Neural cell (in vitro differentiated cells): ENCODE results near the gene SLC22A23. TPM values are rescaled to one million over a fixed set of nuclear protein-coding genes. Genes with fewer than 3 reads are reported as not detected.

Source experiments
- H2AFZ ChIP-seq: fragments of 200-600, 300-800 bp; sonication (generic), shearing (Covaris generic); 2 replicates; pipeline ENCODE4 v1.6.0; 2014; ENCODE audit warnings: low read depth, mild to moderate bottlenecking, antibody characterized with exemption, low read length, moderate library complexity
- H3F3A ChIP-seq: fragments of 200-600 bp; shearing (Covaris generic); 2 replicates; pipeline ENCODE4 v1.6.1; 2016; ENCODE audit warnings: mild to moderate bottlenecking, moderate library complexity, mixed read lengths, antibody characterized with exemption, low read length; ENCODE audit not compliant: insufficient read depth, poor library complexity, severe bottlenecking
- H3K27ac ChIP-seq: fragments of 200-600, 300-800 bp; sonication (generic), shearing (Covaris generic); 2 replicates; pipeline ENCODE4 v1.5.1; 2014; ENCODE audit warnings: mild to moderate bottlenecking, low read length, moderate library complexity
- H3K27me3 ChIP-seq: fragments of 300-800, 200-600 bp; sonication (generic), shearing (Covaris generic); 2 replicates; pipeline ENCODE4 v1.6.0; 2014; ENCODE audit warnings: mild to moderate bottlenecking, low read depth, low read length, moderate library complexity; ENCODE audit not compliant: insufficient read depth
- H3K36me3 ChIP-seq: fragments of 300-800, 200-600 bp; sonication (generic), shearing (Covaris generic); 2 replicates; pipeline ENCODE4 v1.5.1; 2014; ENCODE audit warnings: mild to moderate bottlenecking, antibody characterized with exemption, low read length, moderate library complexity; ENCODE audit not compliant: insufficient read depth
- H3K4me2 ChIP-seq: fragments of 300-800, 200-600 bp; sonication (generic), shearing (Covaris generic); 2 replicates; pipeline ENCODE4 v1.6.0; 2014; ENCODE audit warnings: mild to moderate bottlenecking, low read length
- H3K4me3 ChIP-seq: fragments of 300-800, 200-600 bp; sonication (generic), shearing (Covaris generic); 2 replicates; pipeline ENCODE4 v1.5.1; 2014; ENCODE audit warnings: mild to moderate bottlenecking, low read length, moderate library complexity
- H3K79me2 ChIP-seq: fragments of 200-600 bp; shearing (Covaris generic); replicated peaks from 2 replicates; pipeline ENCODE4 v1.6.0; 2014; ENCODE audit warnings: mild to moderate bottlenecking, low read length, moderate library complexity; ENCODE audit not compliant: insufficient read depth
- H3K9ac ChIP-seq: fragments of 300-800, 200-600 bp; sonication (generic), shearing (Covaris generic); 2 replicates; pipeline ENCODE4 v1.6.1; 2016; ENCODE audit warnings: mild to moderate bottlenecking, low read length, mixed read lengths
- H3K9me2 ChIP-seq: fragments of 200-600 bp; shearing (Covaris generic); 2 replicates; pipeline ENCODE4 v1.6.1; 2016; ENCODE audit warnings: mild to moderate bottlenecking, low read length, mixed read lengths; ENCODE audit not compliant: insufficient read depth
- H3K9me3 ChIP-seq: fragments of 200-600, 300-800 bp; sonication (generic), shearing (Covaris generic); 2 replicates; pipeline ENCODE4 v1.6.1; 2016; ENCODE audit warnings: mild to moderate bottlenecking, mixed run types, low read length, moderate library complexity, mixed read lengths
- H4K20me1 ChIP-seq: fragments of 200-600 bp; shearing (Covaris generic); 2 replicates; pipeline ENCODE4 v1.6.1; 2016; ENCODE audit warnings: mild to moderate bottlenecking, mixed run types; ENCODE audit not compliant: insufficient read depth
- EP300 ChIP-seq: fragments of 450-650 bp; conservative IDR thresholded peaks from 2 replicates; pipeline ENCODE4 v1.6.1; 2014; ENCODE audit warnings: antibody characterized with exemption, mild to moderate bottlenecking, moderate library complexity; ENCODE audit not compliant: poor library complexity, severe bottlenecking
- EZH2 ChIP-seq: fragments of 200-600, 300-800 bp; shearing (Covaris generic), sonication (generic); IDR thresholded peaks from 2 replicates; pipeline ENCODE4 v1.6.1; 2014; ENCODE audit warnings: antibody characterized with exemption, low read length, borderline replicate concordance, mild to moderate bottlenecking; ENCODE audit not compliant: insufficient read depth, poor library complexity, severe bottlenecking
- MXI1 ChIP-seq: fragments of 450-650 bp; conservative IDR thresholded peaks from 2 replicates; pipeline ENCODE4 v1.6.1; 2014; ENCODE audit warnings: antibody characterized with exemption, mild to moderate bottlenecking; ENCODE audit not compliant: poor library complexity, severe bottlenecking
- POLR2AphosphoS5 ChIP-seq: IDR thresholded peaks from 2 replicates; pipeline ENCODE4 v1.6.1; 2012
- RAD21 ChIP-seq: fragments of 450-650 bp; conservative IDR thresholded peaks from 2 replicates; pipeline ENCODE4 v1.6.1; 2014; ENCODE audit warnings: antibody characterized with exemption, mild to moderate bottlenecking, moderate library complexity
- SMC3 ChIP-seq: fragments of 450-650 bp; conservative IDR thresholded peaks from 2 replicates; pipeline ENCODE4 v1.6.1; 2014; ENCODE audit warnings: antibody characterized with exemption, mild to moderate bottlenecking, moderate library complexity; ENCODE audit not compliant: poor library complexity
- TAF1 ChIP-seq: IDR thresholded peaks from 2 replicates; pipeline ENCODE4 v1.6.1; 2012; ENCODE audit warnings: low read depth
- polyA plus RNA-seq: library from polyadenylated mRNA; depleted of rRNA; stranded (reverse); fragments of >200 nt; gene quantifications from 2 replicates; pipeline ENCODE4 v1.2.3, GENCODE V29; 2014
- TF ChIP-seq, protein P1 (sequence below): fragments of 450-650 bp; IDR thresholded peaks from 2 replicates; pipeline ENCODE4 v1.5.1; 2014; ENCODE audit warnings: antibody characterized with exemption, mild to moderate bottlenecking, moderate library complexity; ENCODE audit not compliant: poor library complexity, severe bottlenecking
- TF ChIP-seq, protein P2 (sequence below): IDR thresholded peaks from 2 replicates; pipeline ENCODE4 v1.6.1; 2012; ENCODE audit warnings: borderline replicate concordance

SLC22A23 gene
- polyA plus RNA-seq, 1 donor from 2014 or later = 8.8 TPM

DNA sequence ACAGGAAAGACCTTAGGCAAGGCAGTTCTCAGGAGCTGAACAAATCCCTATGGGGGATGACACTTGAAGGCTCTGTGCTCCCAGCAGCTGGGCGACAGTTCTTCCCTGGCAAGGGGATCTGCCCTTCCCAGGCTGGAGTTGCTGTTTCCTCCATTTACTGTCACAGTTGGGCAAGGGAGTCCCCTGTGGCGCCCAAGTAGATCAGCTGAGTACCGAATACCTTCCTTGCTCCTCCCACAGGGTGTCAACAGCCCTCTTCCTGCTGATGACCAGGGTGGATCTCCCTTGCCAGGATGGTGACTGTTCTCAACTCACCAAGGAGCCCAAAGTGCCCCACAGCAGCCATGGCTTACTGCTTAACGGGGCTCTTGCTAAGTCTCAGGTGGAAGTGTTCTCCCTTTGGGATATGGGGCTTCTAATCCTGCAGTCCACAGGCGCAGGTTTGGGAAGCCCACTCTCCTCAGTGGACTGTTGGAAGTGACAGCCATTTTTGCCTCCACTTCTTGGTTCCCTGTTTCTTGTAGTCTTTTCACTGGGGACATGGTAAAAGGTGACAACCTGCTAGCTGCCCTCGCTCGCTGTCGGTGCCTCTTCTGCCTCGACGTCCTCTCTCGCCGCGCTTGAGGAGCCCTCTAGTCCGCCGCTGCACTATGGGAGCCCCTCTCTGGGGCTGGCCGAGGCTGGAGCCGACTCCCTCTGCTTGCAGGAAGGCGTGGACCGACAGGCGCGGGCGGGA is 203.8 kb downstream of the SLC22A23 start:
- Histone ChIP-seq H3K4me3 (no peak overlapping the region), H3K27ac (no peak overlapping the region), H3F3A (peaks cover 4% of the 10 kb centered on the region), H3K36me3 (no peaks in the 10 kb centered on the region), H3K9me3 (no peaks in the 10 kb centered on the region), H3K27me3 (no peaks in the 10 kb centered on the region), H4K20me1 (no peaks in the 10 kb centered on the region), H3K79me2 (peaks cover 31% of the 10 kb centered on the region), H2AFZ (no peak overlapping the region), H3K4me2 (no peak overlapping the region), H3K9me2 (no peaks in the 10 kb centered on the region), H3K9ac (no peak overlapping the region)
- TF ChIP-seq TAF1 = no peak
- TF ChIP-seq MXI1 = no peak
- no peak for TF ChIP-seq EP300
- no peak for TF ChIP-seq EZH2
- TF ChIP-seq, protein P1, sequence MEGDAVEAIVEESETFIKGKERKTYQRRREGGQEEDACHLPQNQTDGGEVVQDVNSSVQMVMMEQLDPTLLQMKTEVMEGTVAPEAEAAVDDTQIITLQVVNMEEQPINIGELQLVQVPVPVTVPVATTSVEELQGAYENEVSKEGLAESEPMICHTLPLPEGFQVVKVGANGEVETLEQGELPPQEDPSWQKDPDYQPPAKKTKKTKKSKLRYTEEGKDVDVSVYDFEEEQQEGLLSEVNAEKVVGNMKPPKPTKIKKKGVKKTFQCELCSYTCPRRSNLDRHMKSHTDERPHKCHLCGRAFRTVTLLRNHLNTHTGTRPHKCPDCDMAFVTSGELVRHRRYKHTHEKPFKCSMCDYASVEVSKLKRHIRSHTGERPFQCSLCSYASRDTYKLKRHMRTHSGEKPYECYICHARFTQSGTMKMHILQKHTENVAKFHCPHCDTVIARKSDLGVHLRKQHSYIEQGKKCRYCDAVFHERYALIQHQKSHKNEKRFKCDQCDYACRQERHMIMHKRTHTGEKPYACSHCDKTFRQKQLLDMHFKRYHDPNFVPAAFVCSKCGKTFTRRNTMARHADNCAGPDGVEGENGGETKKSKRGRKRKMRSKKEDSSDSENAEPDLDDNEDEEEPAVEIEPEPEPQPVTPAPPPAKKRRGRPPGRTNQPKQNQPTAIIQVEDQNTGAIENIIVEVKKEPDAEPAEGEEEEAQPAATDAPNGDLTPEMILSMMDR = no peak
- no peak for TF ChIP-seq SMC3
- TF ChIP-seq POLR2AphosphoS5 = no peak
- TF ChIP-seq RAD21 = no peak
- TF ChIP-seq, protein P2, sequence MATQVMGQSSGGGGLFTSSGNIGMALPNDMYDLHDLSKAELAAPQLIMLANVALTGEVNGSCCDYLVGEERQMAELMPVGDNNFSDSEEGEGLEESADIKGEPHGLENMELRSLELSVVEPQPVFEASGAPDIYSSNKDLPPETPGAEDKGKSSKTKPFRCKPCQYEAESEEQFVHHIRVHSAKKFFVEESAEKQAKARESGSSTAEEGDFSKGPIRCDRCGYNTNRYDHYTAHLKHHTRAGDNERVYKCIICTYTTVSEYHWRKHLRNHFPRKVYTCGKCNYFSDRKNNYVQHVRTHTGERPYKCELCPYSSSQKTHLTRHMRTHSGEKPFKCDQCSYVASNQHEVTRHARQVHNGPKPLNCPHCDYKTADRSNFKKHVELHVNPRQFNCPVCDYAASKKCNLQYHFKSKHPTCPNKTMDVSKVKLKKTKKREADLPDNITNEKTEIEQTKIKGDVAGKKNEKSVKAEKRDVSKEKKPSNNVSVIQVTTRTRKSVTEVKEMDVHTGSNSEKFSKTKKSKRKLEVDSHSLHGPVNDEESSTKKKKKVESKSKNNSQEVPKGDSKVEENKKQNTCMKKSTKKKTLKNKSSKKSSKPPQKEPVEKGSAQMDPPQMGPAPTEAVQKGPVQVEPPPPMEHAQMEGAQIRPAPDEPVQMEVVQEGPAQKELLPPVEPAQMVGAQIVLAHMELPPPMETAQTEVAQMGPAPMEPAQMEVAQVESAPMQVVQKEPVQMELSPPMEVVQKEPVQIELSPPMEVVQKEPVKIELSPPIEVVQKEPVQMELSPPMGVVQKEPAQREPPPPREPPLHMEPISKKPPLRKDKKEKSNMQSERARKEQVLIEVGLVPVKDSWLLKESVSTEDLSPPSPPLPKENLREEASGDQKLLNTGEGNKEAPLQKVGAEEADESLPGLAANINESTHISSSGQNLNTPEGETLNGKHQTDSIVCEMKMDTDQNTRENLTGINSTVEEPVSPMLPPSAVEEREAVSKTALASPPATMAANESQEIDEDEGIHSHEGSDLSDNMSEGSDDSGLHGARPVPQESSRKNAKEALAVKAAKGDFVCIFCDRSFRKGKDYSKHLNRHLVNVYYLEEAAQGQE = no peak

DNA sequence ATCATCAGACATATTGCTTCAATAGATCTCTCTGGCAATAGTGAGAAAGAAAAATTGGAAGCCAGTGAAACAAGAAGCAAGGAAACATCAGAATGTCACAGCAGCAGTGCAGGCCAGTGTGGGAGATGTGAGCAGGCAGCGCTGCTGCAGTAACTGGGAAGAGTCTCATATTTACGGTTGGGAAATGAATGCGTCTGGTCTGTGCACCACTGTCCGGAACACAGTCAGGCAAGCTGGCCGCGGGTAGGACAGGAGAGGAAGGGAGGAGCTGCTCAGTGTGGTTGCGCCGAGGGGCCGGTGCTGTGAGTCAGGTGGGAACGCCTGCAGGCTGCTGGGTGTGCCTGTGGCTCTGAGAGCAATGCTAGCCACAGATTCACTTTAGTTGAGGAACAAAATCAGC is 204.5 kb downstream of the SLC22A23 start:
- Histone ChIP-seq H3K9ac (no peak overlapping the region), H3K27ac (no peak overlapping the region), H3K36me3 (no peaks in the 10 kb centered on the region), H3K27me3 (no peaks in the 10 kb centered on the region), H3F3A (peaks cover 4% of the 10 kb centered on the region), H3K4me3 (no peak overlapping the region), H3K4me2 (no peak overlapping the region), H3K79me2 (peaks cover 30% of the 10 kb centered on the region), H3K9me2 (no peaks in the 10 kb centered on the region), H2AFZ (no peak overlapping the region), H4K20me1 (no peaks in the 10 kb centered on the region), H3K9me3 (no peaks in the 10 kb centered on the region)
- no peak for TF ChIP-seq SMC3
- no peak for TF ChIP-seq POLR2AphosphoS5
- TF ChIP-seq MXI1 = no peak
- TF ChIP-seq, protein P2 = no peak
